Prostate gland (tissue), 2 donors: ENCODE results near the gene ZNF225. TPM values are rescaled to one million over a fixed set of nuclear protein-coding genes. Genes with fewer than 3 reads are reported as not detected.
A peak's percentile ranks its signal among the peaks of the same experiment; 100 is the strongest.

Experiments
- DNase-seq: peaks from one replicate; pipeline ENCODE4 v3.0.0-alpha.2; 2019; ENCODE audit warnings: low spot score
- H3K27ac ChIP-seq, 2 donors: fragments of 200-600 bp; sonication (generic); 2 replicates each; pipeline ENCODE4 v1.5.1; 2017 to 2019
- H3K27me3 ChIP-seq: fragments of 200-600 bp; sonication (generic); replicated peaks from 2 replicates; pipeline ENCODE4 v1.5.1; 2019; ENCODE audit not compliant: insufficient read depth
- H3K36me3 ChIP-seq, 2 donors: fragments of 200-600 bp; sonication (generic); 1 replicate in 1 of 2; 2 replicates in 1 of 2; pipeline versions ENCODE4 v1.5.1 to v1.8.1; 2017 to 2019
- H3K4me1 ChIP-seq: fragments of 200-600 bp; sonication (generic); replicated peaks from 2 replicates; pipeline ENCODE4 v1.5.1; 2019
- H3K4me3 ChIP-seq, 2 donors: fragments of 200-600 bp; sonication (generic); 2 replicates each; pipeline ENCODE4 v1.5.1; 2017 to 2019
- H3K9me3 ChIP-seq: fragments of 200-600 bp; sonication (generic); 2 replicates; pipeline ENCODE4 v1.5.1; 2017
- POLR2A ChIP-seq: fragments of 450-650 bp; IDR thresholded peaks from one replicate; pipeline ENCODE4 v1.6.1; 2016; ENCODE audit warnings: antibody characterized with exemption, mild to moderate bottlenecking
- POLR2AphosphoS5 ChIP-seq: sonication (generic); formaldehyde crosslinking; IDR thresholded peaks from one replicate; pipeline ENCODE4 v1.6.1; 2017; ENCODE audit warnings: antibody characterized with exemption
- WGBS: methylation state at CpG from one replicate; pipeline ENCODE4 v1.1.5; 2018; 5-methylcytosine and 5-hydroxymethylcytosine counted together
- intact Hi-C: fragments of 100-400 bp; cut with DNase I; formaldehyde crosslinking; loops from one replicate; pipeline ENCODE4 v1.14.2; 2022
- total RNA-seq, 2 donors: library from RNA; depleted of rRNA; stranded (reverse); fragments of >200 nt; gene quantifications; one replicate each; pipeline ENCODE4 v1.1.0, GENCODE V29; 2016
- TF ChIP-seq, protein P1 (sequence below), 4 experiments: fragments of 200-600 bp in 2 of 4; fragments of 450-650 bp in 2 of 4; sonication (generic) in 2 of 4; IDR thresholded peaks; 1 replicate in 3 of 4; 2 replicates in 1 of 4; pipeline ENCODE4 v1.5.1; 2016 to 2019; ENCODE audit warnings: antibody characterized with exemption in 4 of 4, mild to moderate bottlenecking in 2 of 4, moderate library complexity in 2 of 4

ZNF225 gene
- total RNA-seq, 2 donors from 2014 or later, result 3.0 to 4.9 TPM

DNA sequence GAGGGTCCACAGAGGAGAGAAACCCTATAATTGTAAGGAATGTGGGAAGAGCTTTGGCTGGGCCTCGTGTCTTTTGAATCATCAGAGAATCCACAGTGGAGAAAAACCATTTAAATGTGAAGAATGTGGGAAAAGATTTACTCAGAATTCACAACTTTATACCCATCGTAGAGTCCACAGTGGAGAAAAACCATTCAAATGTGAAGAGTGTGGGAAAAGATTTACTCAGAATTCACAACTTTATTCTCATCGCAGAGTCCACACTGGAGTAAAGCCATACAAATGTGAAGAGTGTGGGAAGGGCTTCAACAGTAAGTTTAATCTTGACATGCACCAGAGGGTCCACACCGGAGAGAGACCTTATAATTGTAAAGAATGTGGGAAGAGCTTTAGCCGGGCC is 18.8 kb downstream of the ZNF225 start:
- intact Hi-C loops, result no loop called here
- no peaks in the 10 kb centered on the region for H3K27me3 ChIP-seq

DNA sequence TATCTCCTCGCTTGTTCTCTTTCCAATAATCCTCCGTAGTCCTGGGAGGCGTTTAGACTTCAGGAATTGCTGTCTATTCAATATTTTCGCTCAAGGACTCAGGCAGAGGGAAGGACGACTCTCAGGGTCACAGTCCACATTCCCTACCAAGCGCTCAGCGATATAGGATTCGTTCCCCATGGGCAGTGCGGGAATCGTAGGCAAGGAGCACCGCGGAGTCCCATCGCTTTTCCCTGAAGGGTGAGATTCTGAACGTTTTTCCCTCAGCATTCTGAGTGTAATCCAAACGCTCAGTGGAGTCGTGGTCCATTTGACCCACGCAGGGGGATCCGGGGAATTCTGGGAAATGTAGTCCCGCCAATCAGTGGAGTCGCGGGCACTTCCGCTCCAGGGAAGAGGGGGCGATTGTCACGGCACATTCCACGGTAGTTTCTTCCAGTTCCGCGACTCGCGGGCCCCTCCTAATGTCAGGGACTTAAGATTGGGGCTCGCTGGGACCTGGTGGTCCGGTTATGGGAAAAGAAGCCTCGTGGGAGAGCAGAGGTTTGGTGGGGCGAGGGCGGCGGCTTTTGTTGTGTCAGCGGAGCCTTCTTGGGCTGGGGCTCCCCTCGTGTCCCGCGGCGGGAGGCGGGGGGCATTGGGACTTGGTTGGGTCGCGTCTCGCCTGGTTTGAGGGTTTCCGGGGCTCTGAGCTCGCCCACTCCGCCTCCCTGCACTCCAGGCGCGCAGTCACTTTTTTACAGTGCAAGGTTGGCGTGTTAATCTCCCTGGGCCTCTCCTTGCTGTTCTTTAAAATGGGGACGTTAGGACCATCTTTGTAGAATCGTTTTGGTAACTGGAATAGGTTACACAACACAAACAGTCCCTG is 28.2 kb downstream of the ZNF225 start, which contains the start of gene ZNF234:
Gene ZNF234, plus strand, starts transcription at position 364 of the 868 bp plus-strand sequence. CDS start 3,079 bp downstream, outside the sequence.
- H3K36me3 ChIP-seq, result no peaks in the 10 kb centered on the region
- no peaks in the 10 kb centered on the region for H3K9me3 ChIP-seq
- H3K4me3 ChIP-seq, result peak within 1 kb of the TSS; percentile 73 to 81
- H3K27me3 ChIP-seq, result no peaks in the 10 kb centered on the region
- DNase-seq, result peak; percentile 85
- TF ChIP-seq POLR2AphosphoS5, result peak; percentile 85
- TF ChIP-seq POLR2A, result no peak
- no peaks in the 10 kb centered on the region for H3K4me1 ChIP-seq
- 1% methylated on average over 51 of the region's 52 CpGs for WGBS
- peak within 1 kb of the TSS; percentile 66 to 75 for H3K27ac ChIP-seq
- intact Hi-C loops, result no loop called here

More for the DNA sequence above, 18.8 kb downstream of the ZNF225 start:
- Histone ChIP-seq H3K9me3 (no peaks in the 10 kb centered on the region), H3K4me1 (no peaks in the 10 kb centered on the region), H3K27ac (no peak overlapping the region), H3K36me3 (peaks cover 0 to 10% of the 10 kb centered on the region in 2 donors), H3K4me3 (no peak overlapping the region)
- WGBS, result 94% methylated on average over 5 of the region's 5 CpGs
- DNase-seq, result no peak
- TF ChIP-seq, protein P1, sequence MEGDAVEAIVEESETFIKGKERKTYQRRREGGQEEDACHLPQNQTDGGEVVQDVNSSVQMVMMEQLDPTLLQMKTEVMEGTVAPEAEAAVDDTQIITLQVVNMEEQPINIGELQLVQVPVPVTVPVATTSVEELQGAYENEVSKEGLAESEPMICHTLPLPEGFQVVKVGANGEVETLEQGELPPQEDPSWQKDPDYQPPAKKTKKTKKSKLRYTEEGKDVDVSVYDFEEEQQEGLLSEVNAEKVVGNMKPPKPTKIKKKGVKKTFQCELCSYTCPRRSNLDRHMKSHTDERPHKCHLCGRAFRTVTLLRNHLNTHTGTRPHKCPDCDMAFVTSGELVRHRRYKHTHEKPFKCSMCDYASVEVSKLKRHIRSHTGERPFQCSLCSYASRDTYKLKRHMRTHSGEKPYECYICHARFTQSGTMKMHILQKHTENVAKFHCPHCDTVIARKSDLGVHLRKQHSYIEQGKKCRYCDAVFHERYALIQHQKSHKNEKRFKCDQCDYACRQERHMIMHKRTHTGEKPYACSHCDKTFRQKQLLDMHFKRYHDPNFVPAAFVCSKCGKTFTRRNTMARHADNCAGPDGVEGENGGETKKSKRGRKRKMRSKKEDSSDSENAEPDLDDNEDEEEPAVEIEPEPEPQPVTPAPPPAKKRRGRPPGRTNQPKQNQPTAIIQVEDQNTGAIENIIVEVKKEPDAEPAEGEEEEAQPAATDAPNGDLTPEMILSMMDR (IDR thresholded peaks at IDR 0.05), result no peak
- TF ChIP-seq POLR2AphosphoS5, result no peak
- no peak for TF ChIP-seq POLR2A

DNA sequence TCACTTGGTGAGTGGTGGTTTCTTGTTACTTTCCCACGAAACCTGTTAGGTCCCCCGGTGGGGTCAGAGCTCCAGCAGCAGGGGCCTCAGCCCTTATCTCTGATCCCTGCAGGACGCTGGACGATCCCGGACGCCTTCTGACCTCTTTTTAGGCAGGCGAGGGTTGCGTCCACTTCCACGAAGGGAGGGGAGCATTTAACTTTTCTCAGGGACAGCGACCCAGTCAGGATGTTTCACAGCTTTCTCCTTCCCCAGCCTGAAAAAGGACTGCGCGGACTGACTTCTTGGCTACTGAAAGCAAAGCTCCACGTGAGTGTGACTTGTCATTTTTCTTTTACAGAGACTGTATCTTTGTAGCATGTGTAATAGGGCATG is 28.8 kb downstream of the ZNF225 start:
- 3% methylated on average over 13 of the region's 13 CpGs for WGBS
- Histone ChIP-seq H3K27me3 (no peaks in the 10 kb centered on the region), H3K4me3 (peak overlapping the region; percentile 73 to 81), H3K4me1 (no peaks in the 10 kb centered on the region), H3K36me3 (no peaks in the 10 kb centered on the region), H3K9me3 (no peaks in the 10 kb centered on the region), H3K27ac (peak overlapping the region; percentile 66 to 75)
- no peak for DNase-seq
- TF ChIP-seq POLR2AphosphoS5 (no peak), POLR2A (no peak)
- TF ChIP-seq, protein P1 (IDR thresholded peaks at IDR 0.05), result no peak
- intact Hi-C loops, result no loop called here

DNA sequence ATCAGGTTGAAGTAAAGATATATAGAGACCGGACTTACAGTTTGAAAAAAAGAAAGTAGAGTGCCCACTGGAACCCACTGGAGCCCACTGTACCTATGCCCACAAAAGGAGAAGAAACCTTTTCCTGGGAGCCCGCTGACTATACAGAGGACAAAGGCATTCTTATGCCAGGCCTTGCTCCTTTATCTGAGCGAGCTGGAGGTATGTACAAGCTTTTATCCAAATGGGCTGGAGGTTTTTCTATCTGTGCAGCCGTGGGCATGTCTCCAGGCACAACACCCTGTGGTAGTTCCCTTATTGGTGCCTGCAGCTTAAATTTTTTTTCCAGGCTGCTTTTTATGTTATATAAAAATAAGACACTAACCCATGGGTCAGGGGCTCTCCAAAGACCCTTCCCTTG is 36.6 kb downstream of the ZNF225 start:
- no peaks in the 10 kb centered on the region for H3K4me1 ChIP-seq
- H3K27ac ChIP-seq, result no peak overlapping the region
- H3K9me3 ChIP-seq, result no peaks in the 10 kb centered on the region
- no peaks in the 10 kb centered on the region for H3K27me3 ChIP-seq
- intact Hi-C loops, result no loop called here
- no peak for DNase-seq
- 94% methylated on average over 4 of the region's 4 CpGs for WGBS
- H3K4me3 ChIP-seq, result no peak overlapping the region
- H3K36me3 ChIP-seq, result peaks cover 10 to 32% of the 10 kb centered on the region in 2 donors
- TF ChIP-seq, protein P1 (IDR thresholded peaks at IDR 0.05), result no peak
- TF ChIP-seq POLR2A (no peak), POLR2AphosphoS5 (no peak)

DNA sequence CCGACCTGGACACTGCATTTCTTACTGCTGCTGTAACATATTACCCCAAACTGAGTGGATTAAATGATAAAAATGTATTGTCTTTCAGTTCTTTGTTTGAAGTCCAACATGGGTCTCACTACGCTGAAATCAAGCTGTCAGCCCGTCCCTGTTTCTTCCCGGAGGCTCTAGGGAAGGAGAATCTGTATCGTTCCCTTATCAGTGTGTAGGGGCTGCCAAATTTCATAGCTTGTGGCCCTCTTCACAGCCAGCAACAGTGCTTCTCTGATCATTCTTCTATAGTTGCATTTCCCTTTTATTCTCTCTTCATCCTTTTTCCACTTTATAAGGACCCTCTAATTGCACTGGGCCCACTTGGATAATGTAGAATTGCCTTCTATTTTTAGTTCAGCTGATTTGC is 38.3 kb downstream of the ZNF225 start:
- Histone ChIP-seq H3K4me1 (no peaks in the 10 kb centered on the region), H3K4me3 (no peak overlapping the region), H3K9me3 (peaks cover 2% of the 10 kb centered on the region), H3K27me3 (no peaks in the 10 kb centered on the region), H3K27ac (no peak overlapping the region), H3K36me3 (peaks cover 14 to 38% of the 10 kb centered on the region in 2 donors)
- DNase-seq, result no peak
- TF ChIP-seq, protein P1 (IDR thresholded peaks at IDR 0.05), result no peak
- TF ChIP-seq POLR2A (no peak), POLR2AphosphoS5 (no peak)
- WGBS, result 96% methylated on average over 5 of the region's 5 CpGs
- intact Hi-C loops, result no loop called here
